DMS53 treated with DMSO at 0.1 percent for 48 hours (cell line): ENCODE measurements around the gene GOLGA6D.
"Not testable (repeated sequence)": the region's sequence is repeated elsewhere in the genome, so short reads cannot be mapped to it uniquely, and the experiment has no call there.

ENCODE experiments used
- DNase-seq: peaks from one replicate; lab custom pipeline; 2025; ENCODE audit not compliant: unreplicated experiment; lab: John Stamatoyannopoulos, UW

GOLGA6D gene

GRCh38 chr15:75278497-75278896 is 4.1 kb upstream of the GOLGA6D start:
- not testable (repeated sequence) for DNase-seq

- not testable (repeated sequence) for DNase-seq
Measured at GRCh38 chr15:75284152-75284551, 1.5 kb downstream of the GOLGA6D start.

GRCh38 chr15:75293660-75294059 is 11.0 kb downstream of the GOLGA6D start:
- DNase-seq = not testable (repeated sequence)

- DNase-seq = not testable (repeated sequence)
Measured at GRCh38 chr15:75298541-75299310, 16.1 kb downstream of the GOLGA6D start.

GRCh38 chr15:75299311-75299688 is 16.7 kb downstream of the GOLGA6D start:
- not testable (repeated sequence) for DNase-seq

DNA sequence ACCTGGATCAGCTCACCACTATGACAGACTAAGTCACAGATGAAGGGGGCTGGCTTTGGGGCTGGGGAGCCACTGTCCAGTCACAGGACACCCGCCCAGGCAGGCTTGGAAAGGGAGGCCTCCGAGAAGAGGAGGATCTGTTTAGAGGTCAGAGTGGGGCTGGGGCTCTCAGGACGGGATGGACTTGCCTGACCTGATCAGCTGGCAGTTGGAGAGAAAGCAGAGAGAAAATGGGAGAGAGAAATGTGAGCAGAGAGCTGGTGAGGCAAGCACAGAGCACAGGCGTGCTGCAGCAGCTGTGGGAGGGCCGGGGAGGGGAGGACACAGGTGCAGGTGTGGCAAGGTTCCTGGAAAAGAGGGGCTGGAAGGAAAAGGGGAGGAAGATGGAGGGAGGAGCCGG is 17.4 kb downstream of the GOLGA6D start:
- DNase-seq = not testable (repeated sequence)

DNA sequence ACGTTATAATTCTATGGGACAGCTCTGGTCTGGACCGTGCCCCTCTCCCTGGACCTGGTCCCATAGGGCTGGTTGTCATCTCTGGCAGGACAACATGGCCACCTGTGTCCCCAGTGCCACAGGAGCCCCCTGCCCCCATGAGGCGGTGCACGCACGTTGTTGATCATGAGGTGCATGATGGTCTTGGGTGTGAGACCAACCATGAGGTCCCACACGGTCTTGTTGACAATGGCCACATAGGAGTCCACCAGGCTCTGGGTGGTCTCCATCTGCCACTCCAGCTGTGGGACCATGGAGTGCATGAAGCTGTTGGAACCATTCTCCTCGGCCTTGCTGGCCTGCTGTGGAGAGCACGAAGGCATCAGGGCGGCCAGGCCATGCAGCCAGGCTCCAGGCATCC is 19.7 kb downstream of the GOLGA6D start:
- no peak for DNase-seq

DNA sequence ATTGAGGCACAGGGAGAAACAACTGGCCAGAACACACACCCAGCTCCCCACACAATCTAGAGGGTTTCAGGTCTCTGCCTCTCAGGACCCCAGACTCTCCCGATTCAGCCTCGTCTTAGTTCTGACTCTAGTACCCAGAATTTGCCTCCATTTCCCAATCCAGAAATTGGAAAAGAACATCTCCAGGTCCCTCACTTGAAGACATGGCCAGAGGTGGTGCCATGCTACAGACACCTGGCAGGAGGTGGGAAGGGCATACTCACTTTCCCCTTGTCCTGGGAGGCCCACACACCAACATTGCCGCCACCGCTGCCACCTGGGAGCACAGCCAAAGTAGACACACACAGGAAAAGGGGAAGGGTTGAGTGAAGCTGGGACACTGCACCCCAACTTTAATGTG is 20.1 kb downstream of the GOLGA6D start:
- DNase-seq = not testable (repeated sequence)

GRCh38 chr15:75306188-75306587 is 23.6 kb downstream of the GOLGA6D start:
- DNase-seq = no peak

DNA sequence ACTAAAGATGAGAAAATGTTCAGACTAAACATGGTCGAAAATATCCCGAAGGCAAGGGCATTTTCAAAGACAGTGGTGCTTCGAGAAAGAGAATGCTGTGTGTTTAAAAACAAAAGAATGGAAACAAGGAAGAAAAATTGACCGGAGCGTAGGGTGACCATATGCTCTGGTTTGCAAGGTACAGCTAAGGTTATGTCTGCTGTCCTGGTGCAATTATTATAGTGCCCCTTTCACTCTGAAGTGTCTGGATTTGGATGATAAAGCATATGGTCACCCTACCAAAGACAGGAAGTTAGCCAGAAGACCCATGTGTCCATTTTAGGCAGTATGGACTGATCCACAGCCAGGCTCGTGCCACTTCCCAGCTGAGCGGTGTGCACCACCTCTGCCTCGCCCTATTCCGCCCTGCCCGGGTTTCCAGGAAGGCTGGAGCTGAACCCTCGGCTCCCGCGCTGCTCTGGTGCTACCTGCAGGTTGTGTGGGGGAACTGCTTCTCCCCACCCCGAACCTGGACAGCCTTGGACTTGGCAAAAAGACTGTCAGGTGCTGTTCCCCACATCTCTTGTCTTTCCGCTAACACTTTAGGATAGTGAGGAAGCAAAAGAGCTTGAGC is 25.2 kb downstream of the GOLGA6D start:
- peak; percentile 26 for DNase-seq

GRCh38 chr15:75309711-75310110 is 27.1 kb downstream of the GOLGA6D start:
- DNase-seq = no peak

- not testable (repeated sequence) for DNase-seq
Measured at GRCh38 chr15:75312548-75312947, 29.9 kb downstream of the GOLGA6D start.

GRCh38 chr15:75313116-75313845 is 30.6 kb downstream of the GOLGA6D start:
- DNase-seq = no peak

DNA sequence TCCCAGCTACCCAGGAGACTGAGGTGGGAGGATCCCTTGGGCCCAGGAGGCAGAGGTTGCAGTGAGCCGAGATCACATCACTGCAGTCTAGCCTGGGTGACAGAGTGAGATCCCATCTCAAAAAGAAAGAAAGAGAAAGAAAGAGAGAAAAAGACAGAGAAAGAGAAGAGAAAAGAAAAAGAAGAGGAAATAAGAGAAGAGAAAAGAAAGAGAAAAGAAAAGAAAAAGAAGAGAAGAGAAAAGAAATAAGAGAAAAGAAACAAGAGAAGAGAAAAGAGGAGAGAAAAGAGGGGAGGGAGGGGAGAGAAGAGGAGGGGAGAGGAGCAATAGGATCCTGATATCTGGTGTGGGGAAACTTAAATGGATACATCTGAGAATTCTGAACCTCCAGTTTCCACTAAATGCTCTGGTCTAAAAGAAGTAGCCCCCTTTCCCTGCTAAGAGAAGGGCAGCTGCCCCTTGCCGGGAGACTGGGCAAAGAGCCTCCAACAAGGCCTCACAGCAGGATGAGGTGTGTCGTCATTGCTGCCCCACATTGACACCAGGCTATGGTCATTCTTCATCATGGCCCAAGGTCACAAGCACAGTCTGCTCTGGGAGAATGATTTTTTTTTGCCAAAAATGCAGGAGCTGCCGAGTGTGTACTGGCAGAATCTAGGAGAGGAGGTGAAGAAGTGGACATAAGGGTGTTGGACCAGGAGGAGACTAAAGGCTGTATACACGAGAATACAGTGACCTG is 32.1 kb downstream of the GOLGA6D start:
- DNase-seq = no peak

DNA sequence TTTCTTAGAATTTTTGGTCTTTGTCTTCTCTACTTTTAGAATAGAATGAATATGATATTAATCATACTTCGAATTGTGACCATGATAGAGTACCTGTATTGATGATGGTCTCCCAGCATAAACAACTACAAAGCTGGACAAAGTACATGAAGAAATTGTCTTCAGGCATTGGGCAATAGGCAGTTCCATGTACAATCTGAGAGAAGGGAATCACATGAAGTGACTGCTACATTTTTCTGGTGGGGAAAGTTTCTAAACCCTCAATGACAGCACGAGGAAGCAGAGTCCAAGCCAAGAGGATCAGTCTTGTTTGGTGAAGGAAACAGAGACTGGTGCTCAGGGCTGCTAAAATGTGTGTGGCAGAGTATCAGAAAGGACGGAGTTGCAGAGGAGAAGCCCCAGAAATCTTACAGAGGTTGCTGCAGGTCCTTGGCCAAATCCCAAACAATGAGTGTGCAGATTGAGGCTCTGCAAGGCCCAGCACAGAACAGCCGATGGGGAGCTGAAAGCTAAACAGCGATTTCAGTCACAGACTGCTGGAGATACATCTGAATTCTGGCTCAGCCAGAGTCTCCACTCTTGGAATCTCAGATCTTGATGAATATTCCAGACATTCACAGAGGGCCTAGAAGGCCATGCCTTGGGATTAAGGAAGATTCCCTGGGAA is 36.7 kb downstream of the GOLGA6D start:
- DNase-seq = not testable (repeated sequence)

DNA sequence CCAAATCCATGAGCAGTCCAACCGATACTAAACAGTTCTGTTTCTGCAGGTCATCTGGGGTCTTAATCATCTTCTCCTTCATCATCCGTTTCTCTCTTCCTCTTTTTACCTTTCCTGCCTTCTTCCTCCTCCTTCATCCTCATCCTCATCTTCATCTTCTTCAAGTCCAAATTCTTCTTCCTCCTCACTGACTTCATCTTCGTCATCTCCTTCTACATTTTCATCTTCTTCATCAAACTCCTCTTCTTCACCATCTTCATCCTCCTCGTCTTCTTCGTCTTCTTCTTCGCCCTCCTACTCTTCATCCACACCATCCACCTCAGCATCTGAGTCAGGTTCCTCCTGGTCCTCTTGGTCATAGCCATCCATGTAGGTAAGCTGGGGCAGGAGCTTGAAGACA is 39.1 kb downstream of the GOLGA6D start:
- DNase-seq = no peak

- DNase-seq = no peak
Measured at GRCh38 chr15:75325922-75326321, 43.3 kb downstream of the GOLGA6D start.

- DNase-seq = no peak
Measured at GRCh38 chr15:75327005-75327404, 44.4 kb downstream of the GOLGA6D start.

GRCh38 chr15:75327491-75327890 is 44.9 kb downstream of the GOLGA6D start:
- no peak for DNase-seq

GRCh38 chr15:75328493-75329314 is 46.1 kb downstream of the GOLGA6D start:
- DNase-seq = no peak
